K562 (cell line): ENCODE data around the gene SLC25A51. TPM values are rescaled to one million over a fixed set of nuclear protein-coding genes. Genes with fewer than 3 reads are reported as not detected.
A peak's percentile ranks its signal among the peaks of the same experiment; 100 is the strongest.

Source experiments
- C11orf30 ChIP-seq: fragments of 450-650 bp; IDR thresholded peaks from 2 replicates; pipeline ENCODE4 v1.6.1; 2016; ENCODE audit warnings: low read depth, mild to moderate bottlenecking
- HDAC3 ChIP-seq: fragments of 450-650 bp; IDR thresholded peaks from 2 replicates; pipeline ENCODE4 v1.6.1; 2018; ENCODE audit warnings: borderline replicate concordance, mild to moderate bottlenecking, moderate library complexity; ENCODE audit not compliant: partially characterized antibody
- HMBOX1 ChIP-seq: sonication (generic); IDR thresholded peaks from 2 replicates; pipeline ENCODE4 v1.6.1; 2016
- NELFE ChIP-seq: IDR thresholded peaks from 2 replicates; pipeline ENCODE4 v1.6.1; 2011; ENCODE audit warnings: mild to moderate bottlenecking; ENCODE audit not compliant: insufficient read depth, insufficient read length
- PCBP1 ChIP-seq: fragments of 200-400 bp; formaldehyde crosslinking; IDR thresholded peaks from 2 replicates; pipeline ENCODE4 v1.6.1; 2018; ENCODE audit warnings: mild to moderate bottlenecking, low read depth, low read length; ENCODE audit not compliant: poor library complexity, severe bottlenecking
- PHTF2 ChIP-seq: fragments of 250-450 bp; sonication (Bioruptor Pico); IDR thresholded peaks from 2 replicates; pipeline ENCODE4 v1.5.0; 2021; ENCODE audit warnings: mild to moderate bottlenecking
- RB1 ChIP-seq: fragments of 450-650 bp; IDR thresholded peaks from 2 replicates; pipeline ENCODE4 v1.6.1; 2017; ENCODE audit warnings: low read depth, mild to moderate bottlenecking
- RBM34 ChIP-seq: fragments of 200-400 bp; formaldehyde crosslinking; IDR thresholded peaks from 2 replicates; pipeline ENCODE4 v1.6.1; 2018; ENCODE audit warnings: low read length, borderline replicate concordance; ENCODE audit not compliant: insufficient read depth
- RFX1 ChIP-seq: fragments of 450-650 bp; IDR thresholded peaks from 2 replicates; pipeline ENCODE4 v1.6.1; 2016; ENCODE audit warnings: mild to moderate bottlenecking, moderate library complexity
- ZBED1 ChIP-seq: IDR thresholded peaks from 2 replicates; pipeline ENCODE4 v1.6.1; 2014
- ZBTB40 ChIP-seq, 2 experiments: fragments of 450-650 bp in 1 of 2; sonication (generic) in 1 of 2; formaldehyde crosslinking in 1 of 2; IDR thresholded peaks; 2 replicates each; pipeline versions ENCODE4 v1.7.1 to v1.9.0; 2016 to 2022; ENCODE audit warnings: inconsistent platforms in 1 of 2, mild to moderate bottlenecking in 1 of 2, missing genetic modification reagents in 1 of 2
- ZNF121 ChIP-seq: sonication (generic); formaldehyde crosslinking; conservative IDR thresholded peaks from 2 replicates; pipeline ENCODE4 v1.8.0; 2022; ENCODE audit warnings: missing genetic modification reagents
- ZNF174 ChIP-seq: fragments of 250-450 bp; sonication (Bioruptor Pico); IDR thresholded peaks from 2 replicates; pipeline ENCODE4 v1.4.0; 2020; ENCODE audit warnings: mild to moderate bottlenecking
- ZNF609 ChIP-seq: sonication (generic); formaldehyde crosslinking; IDR thresholded peaks from 2 replicates; pipeline ENCODE4 v1.8.1; 2023; ENCODE audit warnings: missing genetic modification reagents, mild to moderate bottlenecking, borderline replicate concordance
- polyA plus RNA-seq, 8 experiments: library from polyadenylated mRNA; depleted of rRNA in 4 of 8; stranded (reverse) in 5 of 8; unstranded in 3 of 8; fragments of >200 nt; fragmentation: Nextera tagmentation in 2 of 8; fragmentation: Illumina TruSeq in 1 of 8; extraction: Ambion mirVana in 2 of 8; extraction: Trizol in 1 of 8; gene quantifications; 2 replicates each; pipeline versions ENCODE4 v1.2.1 to v1.2.3, GENCODE V29; 2011 to 2014; ENCODE audit warnings: inconsistent platforms in 1 of 8, missing spikeins in 1 of 8
- total RNA-seq, 7 experiments: library from RNA; depleted of rRNA in 6 of 7; stranded (reverse); fragments of >200 nt in 6 of 7; fragmentation: Illumina TruSeq in 2 of 7; extraction: Trizol in 2 of 7; gene quantifications; 2 replicates each; pipeline versions ENCODE4 v1.2.1 to v1.2.3, GENCODE V29; 2011 to 2021; ENCODE audit warnings: low replicate concordance in 1 of 7

SLC25A51 gene
- total and polyA plus RNA-seq, 9 of the 15 experiments (the other 6 are each of a cell fraction or from before 2014, with no cell fraction given), result 9.1 to 40.7 (median 24.5) TPM

GRCh38 chr9:37936965-37937364, 33.0 kb upstream of the SLC25A51 start (continued):
- TF ChIP-seq ZBTB40 (IDR thresholded peaks at IDR 0.05) (0 out of 2 replicates have a peak, but pooled peaks have one; percentile 19), ZBTB40 (CRISPR knock-in tag; IDR thresholded peaks at IDR 0.05) (no peak), C11orf30 (no peak), NELFE (no peak), HDAC3 (no peak), RB1 (no peak), ZBED1 (no peak), ZNF174 (CRISPR knock-in tag) (no peak), PCBP1 (no peak), RBM34 (no peak), PHTF2 (no peak), HMBOX1 (peak; percentile 59), ZNF609 (no peak), RFX1 (no peak), ZNF121 (CRISPR knock-in tag) (no peak)
